Raji (cell line): ENCODE measurements around the gene CERKL.

Source experiments
- POLR2A ChIP-seq: IDR thresholded peaks from 2 replicates; pipeline ENCODE4 v1.6.1; 2011; ENCODE audit warnings: low read depth, low read length, control low read depth; ENCODE audit not compliant: insufficient read depth

The CERKL gene

DNA sequence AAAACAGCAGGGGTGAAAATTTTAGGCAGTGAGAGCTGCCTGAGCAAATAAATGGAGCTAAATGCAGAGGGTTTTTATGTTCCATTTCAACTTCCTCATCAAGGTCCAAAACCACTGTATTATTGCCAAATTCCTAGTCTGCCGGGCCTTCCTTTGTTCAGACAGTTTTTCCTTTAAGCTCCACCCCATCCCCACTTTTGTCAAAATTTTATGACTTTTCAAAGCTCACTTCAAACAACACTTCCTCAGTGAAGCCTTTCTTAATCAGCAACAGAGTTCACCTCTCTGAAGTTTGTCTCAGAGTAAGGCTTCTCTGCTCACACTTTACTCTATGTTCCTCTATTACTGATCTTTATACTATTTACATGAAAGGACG lies 81.3 kb downstream of the CERKL start:
- no peak for TF ChIP-seq POLR2A

DNA sequence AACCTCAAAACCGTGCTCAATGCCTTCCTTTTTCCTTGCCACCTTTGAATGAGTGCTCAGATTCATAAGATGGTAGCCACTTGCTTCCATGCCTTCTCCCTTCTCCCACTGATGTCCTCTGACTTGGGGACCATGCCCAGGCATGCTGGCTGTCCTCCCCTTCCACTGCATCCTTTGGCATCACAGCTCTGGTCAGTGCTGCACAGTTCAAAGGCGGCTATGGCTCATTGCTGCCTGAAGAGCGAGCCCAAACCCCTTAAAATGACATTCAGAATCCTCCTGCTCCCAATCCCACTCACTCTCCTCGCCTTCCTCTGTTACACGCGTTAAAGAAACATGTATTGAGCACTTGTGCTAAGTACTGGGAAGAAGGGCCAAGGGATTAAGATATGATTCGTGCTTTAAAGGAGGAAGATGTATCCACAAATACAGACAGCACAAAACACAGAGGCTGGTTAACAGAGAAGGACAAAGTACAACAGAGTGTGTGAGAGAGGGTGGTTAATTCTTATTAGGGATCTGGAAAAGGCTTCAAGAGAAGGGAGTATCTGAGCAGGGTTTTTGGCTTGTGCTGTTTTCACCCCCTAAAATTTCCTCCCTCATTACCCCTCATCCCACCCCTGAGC lies 81.8 kb downstream of the CERKL start:
- no peak for TF ChIP-seq POLR2A

DNA sequence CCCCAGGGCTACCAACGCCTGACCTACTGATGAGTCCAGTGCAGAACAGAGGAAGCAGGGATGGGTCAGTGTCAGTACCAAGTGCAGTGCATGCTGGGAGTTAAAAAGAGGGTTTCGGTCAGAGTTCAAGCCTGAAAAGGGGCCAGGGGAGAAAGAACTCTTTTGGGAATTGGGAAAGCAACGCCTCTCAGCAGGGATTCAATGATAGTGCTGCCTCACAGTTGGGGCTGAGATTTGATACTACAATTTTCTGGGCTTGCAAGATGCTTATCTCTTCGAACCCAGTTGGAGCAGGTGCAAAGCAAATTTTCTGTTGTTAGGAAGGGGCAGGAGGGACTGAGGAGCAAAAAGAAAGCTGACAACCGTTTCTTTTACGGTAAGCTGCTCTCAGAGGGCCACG lies 82.6 kb downstream of the CERKL start:
- TF ChIP-seq POLR2A = no peak

- no peak for TF ChIP-seq POLR2A
Measured at GRCh38 chr2:181573140-181573736, 83.7 kb downstream of the CERKL start.

DNA sequence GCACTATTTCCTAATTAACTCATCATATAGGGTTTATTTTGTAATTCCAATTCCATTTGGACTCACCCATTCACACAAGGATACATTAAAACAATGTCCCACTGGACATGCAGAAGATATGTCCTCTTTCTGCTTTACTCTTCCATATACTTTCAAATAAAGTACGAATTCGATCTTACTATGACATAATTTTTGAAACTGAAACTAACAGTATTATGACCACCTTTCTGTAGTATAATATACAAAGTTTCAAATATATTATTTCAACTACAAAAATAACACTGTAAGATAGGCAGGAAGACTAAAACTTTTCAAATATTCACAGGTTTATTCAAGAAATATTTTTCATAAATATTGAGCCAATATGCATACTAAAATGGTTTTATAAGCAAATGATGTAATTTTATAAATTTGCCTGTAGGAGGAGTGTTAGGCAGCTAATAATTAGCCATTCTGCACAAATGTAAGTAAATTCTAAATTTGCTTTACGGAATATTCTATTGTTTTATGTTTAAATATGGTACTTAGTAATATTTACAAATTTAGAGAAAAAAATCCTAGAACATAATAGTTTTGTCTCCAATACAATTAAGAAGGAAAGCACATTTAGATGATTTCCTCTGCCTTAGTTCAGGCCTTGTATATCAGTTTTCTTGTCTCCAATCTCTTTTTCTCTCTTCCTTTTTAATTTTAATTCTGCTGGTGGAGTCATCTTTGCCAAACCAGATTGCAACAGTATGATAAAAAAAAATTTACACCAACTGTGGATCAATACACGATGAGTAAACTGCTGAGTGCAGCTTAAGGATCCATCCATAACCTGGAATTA lies 85.9 kb downstream of the CERKL start:
- no peak for TF ChIP-seq POLR2A

DNA sequence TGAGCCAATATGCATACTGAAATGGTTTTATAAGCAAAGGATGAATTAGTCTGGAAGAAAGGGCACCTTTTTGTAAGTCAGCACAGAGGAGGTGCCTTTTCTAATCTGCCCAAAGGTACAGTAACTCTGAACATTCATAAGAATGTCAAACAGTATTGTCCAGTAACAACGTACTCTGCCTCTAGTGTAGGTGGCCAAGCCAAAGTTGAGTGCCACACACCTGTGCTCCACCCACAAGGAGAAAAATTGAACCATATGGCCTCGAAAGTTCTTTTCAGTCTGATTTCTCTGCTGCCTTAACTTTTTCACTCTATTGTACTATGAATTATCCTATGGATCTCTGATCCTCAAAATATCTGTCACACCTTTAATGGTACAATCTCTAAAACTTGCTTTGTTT lies 86.8 kb downstream of the CERKL start:
- no peak for TF ChIP-seq POLR2A

- TF ChIP-seq POLR2A = no peak
Measured at GRCh38 chr2:181566334-181567032, 90.4 kb downstream of the CERKL start.

- TF ChIP-seq POLR2A = no peak
Measured at GRCh38 chr2:181563101-181563692, 93.7 kb downstream of the CERKL start.

DNA sequence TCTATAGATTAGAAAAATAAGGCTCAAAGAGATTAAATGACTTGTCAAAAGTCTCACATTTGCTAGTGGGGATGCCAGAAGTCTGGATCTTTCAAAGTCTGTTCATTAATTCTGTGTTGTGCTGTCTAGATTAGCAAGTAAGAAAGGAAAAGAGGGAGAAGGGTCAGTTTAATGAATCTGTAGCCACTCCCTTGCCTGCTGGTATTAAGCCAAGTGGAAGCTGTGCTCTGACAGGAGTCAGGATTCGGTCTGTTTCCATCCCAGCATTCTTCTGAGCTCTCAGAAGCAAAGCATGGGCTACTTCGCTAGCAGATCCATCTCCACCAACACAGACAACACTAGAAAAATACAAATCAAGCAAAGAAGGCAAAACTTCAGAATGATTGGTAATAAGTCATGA lies 98.5 kb downstream of the CERKL start:
- no peak for TF ChIP-seq POLR2A

DNA sequence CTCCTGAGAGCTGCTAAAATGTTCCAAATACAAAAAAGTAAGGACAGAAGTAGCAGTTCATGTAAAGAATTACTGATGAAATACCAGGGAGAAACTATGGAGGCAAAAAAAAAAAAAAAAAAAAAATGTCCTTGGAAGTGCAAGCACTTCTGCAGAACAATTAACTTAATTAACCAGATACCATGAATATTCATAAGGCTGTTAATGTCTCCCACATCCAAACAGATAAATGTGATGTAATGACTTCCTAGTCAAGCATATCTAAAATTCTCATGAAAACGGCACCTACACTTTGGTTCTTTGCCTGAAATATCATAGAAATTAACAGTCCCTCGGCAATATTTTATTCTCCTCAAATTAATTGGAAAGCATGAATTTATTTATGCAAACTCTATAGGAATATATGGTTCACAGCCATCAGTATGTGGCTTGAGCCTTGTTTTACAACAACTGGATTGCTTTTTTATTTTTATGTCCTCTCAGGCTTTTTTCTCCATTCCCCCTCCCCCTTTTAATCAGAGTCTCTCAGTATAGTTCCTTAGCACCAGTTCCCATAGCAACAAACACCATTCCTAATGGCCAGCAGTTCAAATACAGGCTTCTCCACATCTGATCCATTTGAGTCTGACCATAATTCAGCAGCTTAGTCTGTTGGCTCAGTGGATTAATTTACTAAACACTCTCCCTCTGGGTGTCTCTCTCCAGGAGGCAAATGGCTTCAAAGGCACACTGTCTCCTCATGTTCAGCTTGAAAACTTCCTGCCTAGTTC lies 102.7 kb downstream of the CERKL start:
- no peak for TF ChIP-seq POLR2A

GRCh38 chr2:181553244-181553643 lies 103.7 kb downstream of the CERKL start:
- TF ChIP-seq POLR2A = no peak

- no peak for TF ChIP-seq POLR2A
Measured at GRCh38 chr2:181552808-181553207, 104.1 kb downstream of the CERKL start.

- TF ChIP-seq POLR2A = no peak
Measured at GRCh38 chr2:181546086-181546485, 110.8 kb downstream of the CERKL start.

- TF ChIP-seq POLR2A = no peak
Measured at GRCh38 chr2:181542170-181542569, 114.7 kb downstream of the CERKL start.
